ENCODE data around the gene SMAD5. TPM values are rescaled to one million over a fixed set of nuclear protein-coding genes. Genes with fewer than 3 reads are reported as not detected.

SMAD5 gene
- polyA plus RNA-seq, 1 experiment, result 98.3 TPM

- Histone ChIP-seq H3K4me3 (ENCODE audit: low read depth, low read length) (no peak overlapping the region), H3K27me3 (ENCODE audit: control insufficient read depth, insufficient read depth, low read length) (peaks cover 10% of the 10 kb centered on the region), H3K9me3 (ENCODE audit: control insufficient read depth, insufficient read depth, low read length) (no peaks in the 10 kb centered on the region), H3K27ac (ENCODE audit: low read depth, low read length) (no peak overlapping the region)
- CTCF ChIA-PET, result interaction anchor here (0.6 to 1.2 kb wide), 3 partner anchors 11 to 49 kb away, joined by 3 to 7 read pairs (median 3); no protein-coding TSS in a partner anchor
- DNase-seq (ENCODE audit: low read depth, low spot score), result no peak
- no peak for TF ChIP-seq CTCF (IDR thresholded peaks at IDR 0.05; ENCODE audit: low read depth, low read length)
- POLR2A ChIA-PET, result no interaction called here
These were observed 90.1 kb downstream of the SMAD5 start for GRCh38 chr5:136222580-136223235.

- DNase-seq (ENCODE audit: low read depth, low spot score), result no peak
- H3K9me3 ChIP-seq (ENCODE audit: control insufficient read depth, insufficient read depth, low read length), result no peaks in the 10 kb centered on the region
- CTCF ChIA-PET, result interaction anchor here (1.8 kb wide), 1 partner anchor 14 kb away, joined by 4 read pairs; no protein-coding TSS in a partner anchor
- no peak overlapping the region for H3K4me3 ChIP-seq (ENCODE audit: low read depth, low read length)
- TF ChIP-seq CTCF (IDR thresholded peaks at IDR 0.05; ENCODE audit: low read depth, low read length), result no peak
- H3K27me3 ChIP-seq (ENCODE audit: control insufficient read depth, insufficient read depth, low read length), result peaks cover 13% of the 10 kb centered on the region
- H3K27ac ChIP-seq (ENCODE audit: low read depth, low read length), result no peak overlapping the region
- POLR2A ChIA-PET, result no interaction called here
These were observed 93.2 kb downstream of the SMAD5 start for GRCh38 chr5:136225796-136226195.

- POLR2A ChIA-PET, result no interaction called here
- Histone ChIP-seq H3K9me3 (ENCODE audit: control insufficient read depth, insufficient read depth, low read length) (no peaks in the 10 kb centered on the region), H3K4me3 (ENCODE audit: low read depth, low read length) (no peak overlapping the region), H3K27ac (ENCODE audit: low read depth, low read length) (no peak overlapping the region), H3K27me3 (ENCODE audit: control insufficient read depth, insufficient read depth, low read length) (peaks cover 13% of the 10 kb centered on the region)
- CTCF ChIA-PET, result interaction anchor here (1.8 kb wide), 1 partner anchor 15 kb away, joined by 4 read pairs; no protein-coding TSS in a partner anchor
- no peak for DNase-seq (ENCODE audit: low read depth, low spot score)
- TF ChIP-seq CTCF (IDR thresholded peaks at IDR 0.05; ENCODE audit: low read depth, low read length), result no peak
These were observed 93.8 kb downstream of the SMAD5 start for GRCh38 chr5:136226401-136226800.

- no peak for TF ChIP-seq CTCF (IDR thresholded peaks at IDR 0.05; ENCODE audit: low read depth, low read length)
- Histone ChIP-seq H3K27ac (ENCODE audit: low read depth, low read length) (no peak overlapping the region), H3K4me3 (ENCODE audit: low read depth, low read length) (no peak overlapping the region), H3K9me3 (ENCODE audit: control insufficient read depth, insufficient read depth, low read length) (no peaks in the 10 kb centered on the region), H3K27me3 (ENCODE audit: control insufficient read depth, insufficient read depth, low read length) (peaks cover 13% of the 10 kb centered on the region)
- POLR2A ChIA-PET, result no interaction called here
- CTCF ChIA-PET, result no interaction called here
- DNase-seq (ENCODE audit: low read depth, low spot score), result no peak
These were observed 95.6 kb downstream of the SMAD5 start for GRCh38 chr5:136228136-136228757.

- ChIA-PET POLR2A (no interaction called here), CTCF (interaction anchor here (1.4 kb wide), 1 partner anchor 20 kb away, joined by 6 read pairs; no protein-coding TSS in a partner anchor)
- no peak for TF ChIP-seq CTCF (IDR thresholded peaks at IDR 0.05; ENCODE audit: low read depth, low read length)
- Histone ChIP-seq H3K27me3 (ENCODE audit: control insufficient read depth, insufficient read depth, low read length) (peaks cover 11% of the 10 kb centered on the region), H3K27ac (ENCODE audit: low read depth, low read length) (no peak overlapping the region), H3K9me3 (ENCODE audit: control insufficient read depth, insufficient read depth, low read length) (no peaks in the 10 kb centered on the region), H3K4me3 (ENCODE audit: low read depth, low read length) (no peak overlapping the region)
- no peak for DNase-seq (ENCODE audit: low read depth, low spot score)
These were observed 97.5 kb downstream of the SMAD5 start for GRCh38 chr5:136230176-136230575.

Data from AG04450 (cell line).